Activated CD8-positive, alpha-beta memory T cell treated with anti-CD3 and anti-CD28 coated beads, Interleukin-2, amount 50 U/mL, for 24 hours (primary cell): ENCODE data around the gene ATP6V1F.

Experiments
- DNase-seq: peaks from one replicate; pipeline ENCODE4 v3.0.0-alpha.2; 2020; ENCODE audit errors: extremely low read depth

ATP6V1F gene

DNA sequence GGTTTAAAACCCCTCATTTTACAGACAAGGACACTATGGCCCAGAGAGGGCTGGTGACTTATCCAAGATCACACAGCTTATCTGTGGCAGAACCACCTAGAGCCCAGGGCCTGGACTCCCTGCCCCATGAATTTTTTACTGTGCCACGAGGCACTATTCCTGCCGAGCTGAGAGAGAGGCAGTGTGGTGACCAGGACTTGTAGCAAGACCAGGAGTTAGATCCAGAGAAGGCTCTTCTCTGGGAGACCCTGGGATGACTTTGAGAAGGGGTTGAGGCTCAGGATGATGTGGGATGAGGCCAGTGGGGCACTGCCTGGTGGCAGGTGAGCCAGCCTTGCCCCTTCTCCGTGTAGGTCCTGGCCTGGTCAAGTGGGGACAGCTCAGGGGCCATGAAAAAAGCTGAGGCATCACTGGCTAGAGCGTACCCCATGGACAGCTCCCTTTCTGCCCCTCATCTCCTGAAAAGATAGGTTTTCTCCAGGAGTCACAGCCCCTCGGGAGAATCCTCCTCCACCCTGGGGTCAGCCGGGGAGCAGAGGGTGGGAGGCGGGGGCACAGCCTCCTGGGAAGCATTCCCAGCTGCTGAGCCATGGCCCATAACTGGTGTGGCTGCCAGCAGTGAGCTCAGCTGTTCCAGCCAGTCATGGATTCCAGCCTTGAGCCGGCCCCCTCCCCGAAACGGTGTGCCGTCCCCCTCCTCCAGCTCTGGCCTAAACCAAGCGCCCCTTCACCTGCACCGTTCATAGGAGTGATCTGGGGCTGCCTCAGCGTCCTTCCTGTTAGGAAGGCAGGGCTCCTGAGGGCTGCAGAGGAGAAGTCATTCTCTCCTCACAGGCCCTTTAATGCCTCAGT, 26.6 kb upstream of the ATP6V1F start:
- no peak for DNase-seq

DNA sequence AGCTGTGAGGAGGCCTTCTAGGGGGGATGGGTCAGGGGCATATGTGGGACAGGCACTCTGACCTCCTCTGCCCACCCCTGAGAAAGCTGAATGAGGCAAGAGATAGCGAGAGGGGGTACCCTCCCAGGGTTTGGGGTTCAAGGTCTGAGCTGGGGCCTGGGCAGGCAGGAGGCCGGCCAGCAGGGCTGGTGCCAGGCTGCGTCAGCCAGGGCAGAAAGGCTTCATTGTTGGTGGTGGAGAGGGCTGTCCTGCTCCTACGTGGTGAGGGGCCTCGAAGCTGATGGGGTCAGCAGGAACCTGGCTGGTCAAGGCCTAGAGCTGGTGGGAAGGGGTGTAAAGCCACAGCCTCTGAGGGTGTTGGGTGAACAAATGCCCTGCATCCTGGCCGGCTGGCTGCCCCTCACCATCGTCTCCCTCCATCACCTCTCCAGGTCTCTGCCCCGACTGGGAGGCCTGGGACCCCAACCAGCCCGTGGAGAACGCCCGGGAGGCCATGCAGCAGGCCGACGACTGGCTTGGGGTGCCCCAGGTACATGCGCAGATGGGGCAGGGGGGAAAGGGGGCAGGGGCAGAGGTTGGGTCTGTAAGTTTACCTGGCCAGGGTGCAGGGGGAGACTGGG, 25.8 kb upstream of the ATP6V1F start:
- no peak for DNase-seq

DNA sequence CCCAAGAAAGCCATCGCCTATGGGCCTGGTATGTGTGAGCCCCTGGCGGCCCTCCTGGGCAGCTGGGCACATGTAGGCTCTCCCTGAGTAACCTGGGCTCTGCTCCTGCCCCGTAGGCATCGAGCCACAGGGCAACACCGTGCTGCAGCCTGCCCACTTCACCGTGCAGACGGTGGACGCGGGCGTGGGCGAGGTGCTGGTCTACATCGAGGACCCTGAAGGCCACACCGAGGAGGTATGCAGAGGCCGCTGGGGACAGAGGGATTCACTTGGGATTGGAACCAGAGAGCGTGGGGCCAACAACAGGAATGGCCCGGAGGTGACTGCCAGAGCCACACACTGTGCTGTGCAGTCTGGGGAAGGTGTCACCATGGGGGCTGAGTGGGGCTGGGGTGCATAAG, 25.1 kb upstream of the ATP6V1F start:
- DNase-seq = no peak

DNA sequence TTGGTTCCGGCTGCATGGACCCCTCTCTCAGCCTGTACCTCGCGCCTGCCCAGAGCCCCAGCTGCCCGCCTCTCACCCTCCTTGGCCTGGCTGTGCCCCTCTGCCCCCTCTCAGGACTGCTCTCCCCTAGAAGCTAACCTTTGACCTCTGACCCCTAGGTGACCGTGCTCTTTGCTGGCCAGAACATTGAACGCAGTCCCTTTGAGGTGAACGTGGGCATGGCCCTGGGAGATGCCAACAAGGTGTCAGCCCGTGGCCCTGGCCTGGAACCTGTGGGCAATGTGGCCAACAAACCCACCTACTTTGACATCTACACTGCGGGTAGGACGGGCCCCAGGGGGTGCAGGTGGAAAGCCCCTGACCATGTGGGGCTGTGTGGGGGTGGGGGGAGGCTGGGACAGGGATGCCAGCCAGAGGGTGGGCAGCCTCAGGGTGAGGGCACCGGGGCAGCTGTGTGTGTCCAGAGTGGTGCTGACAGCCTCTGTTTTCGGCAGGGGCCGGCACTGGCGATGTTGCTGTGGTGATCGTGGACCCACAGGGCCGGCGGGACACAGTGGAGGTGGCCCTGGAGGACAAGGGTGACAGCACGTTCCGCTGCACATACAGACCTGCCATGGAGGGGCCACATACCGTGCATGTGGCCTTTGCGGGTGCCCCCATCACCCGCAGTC, 24.4 kb upstream of the ATP6V1F start:
- DNase-seq = no peak

DNA sequence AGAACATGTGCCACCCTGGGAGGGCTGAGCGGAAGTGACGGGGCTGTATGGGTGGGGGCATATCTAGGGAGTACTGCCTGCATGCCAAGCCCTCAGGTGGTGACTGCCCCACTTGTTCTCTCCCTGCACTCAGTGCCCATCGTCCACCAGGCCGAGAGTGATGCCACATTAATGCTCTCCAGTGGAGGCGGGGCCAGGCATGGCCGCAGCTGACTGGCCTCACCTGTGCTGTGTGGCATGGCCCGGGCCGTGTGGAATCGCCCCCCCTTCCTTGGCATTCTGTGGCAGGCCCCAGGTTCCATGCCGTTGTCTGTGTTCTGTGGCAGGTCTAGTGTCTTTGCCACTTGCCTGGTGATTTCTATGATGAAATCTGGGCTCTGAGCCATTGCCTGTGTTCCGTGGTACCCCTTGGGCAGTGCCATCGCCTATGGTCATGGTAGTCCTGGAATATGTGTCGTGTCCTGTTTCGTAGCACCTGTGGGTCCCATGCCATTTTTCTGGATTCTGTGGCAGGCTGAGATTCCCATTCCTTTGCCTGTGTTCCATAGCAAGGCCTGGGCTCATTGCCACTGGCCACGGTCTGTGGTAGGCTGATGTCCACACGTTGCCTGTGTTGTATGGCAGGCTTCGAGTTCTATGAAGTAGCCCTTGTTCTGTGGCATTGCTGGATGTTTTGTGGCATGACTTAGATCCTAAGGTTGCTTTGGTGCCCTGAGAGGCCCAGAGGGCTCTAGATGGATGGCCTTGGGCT, 23.5 kb upstream of the ATP6V1F start:
- no peak for DNase-seq

DNA sequence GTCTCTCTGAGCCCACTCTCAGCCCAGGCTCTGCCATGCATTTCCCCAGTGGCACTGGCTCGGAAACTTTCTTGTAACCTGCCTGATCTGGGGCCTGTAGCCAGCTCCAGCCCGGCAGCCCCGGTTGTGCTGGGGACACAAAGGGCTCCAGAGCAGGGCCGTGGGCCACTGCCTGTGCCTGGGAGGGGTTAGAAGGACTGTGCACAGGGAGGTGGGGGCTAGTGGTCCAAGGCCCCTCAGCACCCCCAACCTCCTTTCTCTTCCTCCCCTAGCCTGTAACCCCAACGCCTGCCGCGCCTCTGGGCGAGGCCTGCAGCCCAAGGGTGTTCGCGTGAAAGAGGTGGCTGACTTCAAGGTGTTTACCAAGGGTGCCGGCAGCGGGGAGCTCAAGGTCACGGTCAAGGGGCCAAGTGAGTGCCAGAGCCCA, 22.9 kb upstream of the ATP6V1F start:
- DNase-seq = no peak

DNA sequence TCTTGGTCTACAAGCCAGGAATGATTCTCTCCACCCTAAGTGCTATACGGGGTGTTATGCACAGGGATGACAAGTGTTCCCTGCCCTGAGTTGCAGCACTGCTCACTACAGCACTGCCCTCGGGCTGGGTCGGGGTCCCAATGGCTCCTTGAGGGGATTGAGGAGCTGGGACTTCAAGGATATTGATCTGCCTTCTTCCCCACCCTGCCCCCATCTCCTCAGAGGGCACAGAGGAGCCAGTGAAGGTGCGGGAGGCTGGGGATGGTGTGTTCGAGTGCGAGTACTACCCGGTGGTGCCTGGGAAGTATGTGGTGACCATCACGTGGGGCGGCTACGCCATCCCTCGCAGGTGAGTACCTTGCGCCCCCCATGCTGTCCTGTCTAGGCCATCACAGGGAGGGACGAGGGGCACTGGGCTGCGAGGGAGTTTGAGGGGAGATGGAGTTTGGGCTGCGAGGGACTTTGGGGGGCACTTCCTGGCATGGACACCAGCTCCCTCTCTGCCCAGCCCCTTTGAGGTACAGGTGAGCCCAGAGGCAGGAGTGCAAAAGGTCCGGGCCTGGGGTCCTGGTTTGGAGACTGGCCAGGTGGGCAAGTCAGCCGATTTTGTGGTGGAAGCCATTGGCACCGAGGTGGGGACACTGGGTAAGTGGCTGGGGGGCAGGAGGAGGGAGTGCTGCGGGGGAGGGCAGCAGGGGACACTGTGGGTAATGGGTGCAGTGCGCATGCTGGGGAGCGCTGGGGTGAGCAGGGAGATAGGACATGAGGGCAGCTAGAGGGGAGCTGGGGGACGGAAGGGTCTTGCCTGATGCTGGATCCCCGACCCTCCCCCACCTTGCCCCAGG, 22.1 kb upstream of the ATP6V1F start:
- DNase-seq = no peak

DNA sequence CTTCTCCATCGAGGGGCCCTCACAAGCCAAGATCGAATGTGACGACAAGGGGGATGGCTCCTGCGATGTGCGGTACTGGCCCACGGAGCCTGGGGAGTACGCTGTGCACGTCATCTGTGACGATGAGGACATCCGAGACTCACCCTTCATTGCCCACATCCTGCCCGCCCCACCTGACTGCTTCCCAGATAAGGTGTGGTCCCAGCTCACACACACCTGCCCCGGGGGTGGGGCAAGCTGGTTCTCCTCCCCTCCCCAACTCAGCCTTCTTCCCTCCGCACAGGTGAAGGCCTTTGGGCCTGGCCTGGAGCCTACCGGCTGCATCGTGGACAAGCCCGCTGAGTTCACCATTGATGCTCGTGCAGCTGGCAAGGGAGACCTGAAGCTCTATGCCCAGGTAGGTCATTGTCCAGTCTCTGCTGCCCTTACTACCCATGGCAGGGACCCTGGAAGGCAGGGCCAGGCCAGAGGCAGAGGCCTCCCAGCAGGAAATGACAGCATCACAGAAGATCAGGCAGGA, 21.4 kb upstream of the ATP6V1F start:
- no peak for DNase-seq

DNA sequence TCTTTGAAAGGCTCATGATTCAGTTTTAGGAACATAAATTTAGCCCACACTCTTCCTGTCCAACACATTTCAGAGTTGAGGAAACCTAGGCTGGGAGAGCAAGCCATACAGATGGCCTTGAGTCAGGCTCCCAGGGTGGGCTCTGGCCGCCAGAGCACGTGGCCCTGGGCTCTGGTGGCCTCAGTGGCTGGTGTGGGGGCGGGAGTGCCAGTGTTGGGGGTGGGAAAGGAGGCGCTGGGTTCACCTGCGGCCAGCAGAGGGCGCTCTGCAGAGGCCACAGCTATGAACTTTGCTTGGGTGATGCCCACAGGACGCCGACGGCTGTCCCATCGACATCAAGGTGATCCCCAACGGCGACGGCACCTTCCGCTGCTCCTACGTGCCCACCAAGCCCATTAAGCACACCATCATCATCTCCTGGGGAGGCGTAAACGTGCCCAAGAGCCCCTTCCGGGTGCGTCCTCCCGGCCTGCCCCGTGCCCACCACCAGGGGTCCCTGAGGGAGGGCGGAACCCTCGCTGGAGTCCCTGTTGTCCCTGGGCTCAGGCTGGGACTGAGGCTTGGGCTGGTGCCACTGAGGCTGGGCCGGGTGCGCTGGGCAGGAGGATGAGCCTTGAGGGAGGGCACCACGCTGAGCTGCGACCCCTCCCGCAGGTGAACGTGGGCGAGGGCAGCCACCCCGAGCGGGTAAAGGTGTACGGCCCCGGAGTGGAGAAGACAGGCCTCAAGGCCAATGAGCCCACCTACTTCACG, 20.6 kb upstream of the ATP6V1F start:
- no peak for DNase-seq

DNA sequence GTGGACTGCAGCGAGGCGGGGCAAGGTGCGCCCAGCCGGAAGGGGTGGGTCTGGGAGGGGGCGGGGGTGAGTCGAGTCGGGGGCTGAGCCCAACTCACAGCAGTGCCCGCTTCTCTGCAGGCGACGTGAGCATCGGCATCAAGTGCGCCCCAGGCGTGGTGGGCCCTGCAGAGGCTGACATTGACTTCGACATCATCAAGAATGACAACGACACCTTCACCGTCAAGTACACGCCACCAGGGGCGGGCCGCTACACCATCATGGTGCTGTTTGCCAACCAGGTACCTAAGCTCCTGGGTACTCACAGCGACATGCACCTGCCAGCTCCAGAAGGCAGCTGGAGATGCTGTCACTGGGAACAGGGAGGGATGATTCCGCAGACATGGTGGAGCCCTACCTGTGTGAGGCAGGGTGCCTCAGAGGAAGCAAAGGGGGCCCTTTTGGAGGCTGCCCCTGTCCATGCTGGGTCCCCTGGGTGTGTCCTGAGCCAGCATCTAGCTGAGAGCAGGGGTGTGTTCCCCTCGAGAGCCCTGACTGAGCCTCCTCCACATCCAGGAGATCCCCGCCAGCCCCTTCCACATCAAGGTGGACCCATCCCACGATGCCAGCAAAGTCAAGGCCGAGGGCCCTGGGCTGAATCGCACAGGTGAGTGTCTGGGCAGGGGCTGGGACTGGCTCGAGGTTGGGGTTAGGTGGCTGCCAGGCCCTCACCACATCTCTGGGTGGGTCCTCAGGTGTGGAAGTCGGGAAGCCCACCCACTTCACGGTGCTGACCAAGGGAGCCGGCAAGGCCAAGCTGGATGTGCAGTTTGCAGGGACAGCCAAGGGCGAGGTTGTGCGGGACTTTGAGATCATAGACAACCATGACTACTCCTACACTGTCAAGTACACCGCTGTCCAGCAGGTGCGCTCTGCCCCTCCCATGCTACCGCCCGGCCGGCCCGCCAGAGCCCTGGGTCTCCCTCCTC, 19.7 kb upstream of the ATP6V1F start:
- DNase-seq = no peak

DNA sequence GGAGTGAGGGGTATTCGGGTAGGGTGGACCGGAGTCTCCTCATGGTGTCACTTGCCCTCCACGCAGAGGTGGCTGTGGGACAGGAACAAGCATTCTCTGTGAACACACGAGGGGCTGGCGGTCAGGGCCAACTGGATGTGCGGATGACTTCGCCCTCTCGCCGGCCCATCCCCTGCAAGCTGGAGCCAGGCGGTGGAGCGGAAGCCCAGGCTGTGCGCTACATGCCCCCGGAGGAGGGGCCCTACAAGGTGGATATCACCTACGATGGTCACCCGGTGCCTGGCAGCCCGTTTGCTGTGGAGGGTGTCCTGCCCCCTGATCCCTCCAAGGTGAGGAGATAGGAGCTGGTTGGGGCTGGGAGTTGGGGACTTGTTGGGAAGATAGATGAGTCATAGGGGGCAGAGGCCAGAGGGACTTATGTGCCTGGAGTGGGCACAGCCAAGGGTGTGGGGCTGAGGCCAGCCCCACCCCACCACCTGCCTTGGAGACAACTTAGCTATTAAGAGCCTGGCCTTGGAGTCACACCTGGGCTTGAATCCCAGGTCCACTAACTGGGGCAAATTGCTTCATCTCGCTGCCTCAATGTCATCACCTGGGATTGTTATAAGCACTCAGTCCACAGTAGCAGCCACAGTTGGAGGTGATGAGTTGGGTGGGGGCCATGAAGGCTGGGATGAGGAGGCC, 18.6 kb upstream of the ATP6V1F start:
- DNase-seq = no peak

DNA sequence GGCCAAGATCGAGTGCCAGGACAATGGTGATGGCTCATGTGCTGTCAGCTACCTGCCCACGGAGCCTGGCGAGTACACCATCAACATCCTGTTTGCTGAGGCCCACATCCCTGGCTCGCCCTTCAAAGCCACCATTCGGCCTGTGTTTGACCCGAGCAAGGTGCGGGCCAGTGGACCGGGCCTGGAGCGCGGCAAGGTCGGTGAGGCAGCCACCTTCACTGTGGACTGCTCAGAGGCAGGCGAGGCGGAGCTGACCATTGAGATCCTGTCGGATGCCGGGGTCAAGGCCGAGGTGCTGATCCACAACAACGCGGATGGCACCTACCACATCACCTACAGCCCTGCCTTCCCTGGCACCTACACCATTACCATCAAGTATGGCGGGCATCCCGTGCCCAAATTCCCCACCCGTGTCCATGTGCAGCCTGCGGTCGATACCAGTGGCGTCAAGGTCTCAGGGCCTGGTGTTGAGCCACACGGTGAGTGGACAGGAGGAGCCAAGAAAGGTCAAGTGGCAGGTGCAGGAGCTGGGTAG, 17.8 kb upstream of the ATP6V1F start:
- DNase-seq = no peak

DNA sequence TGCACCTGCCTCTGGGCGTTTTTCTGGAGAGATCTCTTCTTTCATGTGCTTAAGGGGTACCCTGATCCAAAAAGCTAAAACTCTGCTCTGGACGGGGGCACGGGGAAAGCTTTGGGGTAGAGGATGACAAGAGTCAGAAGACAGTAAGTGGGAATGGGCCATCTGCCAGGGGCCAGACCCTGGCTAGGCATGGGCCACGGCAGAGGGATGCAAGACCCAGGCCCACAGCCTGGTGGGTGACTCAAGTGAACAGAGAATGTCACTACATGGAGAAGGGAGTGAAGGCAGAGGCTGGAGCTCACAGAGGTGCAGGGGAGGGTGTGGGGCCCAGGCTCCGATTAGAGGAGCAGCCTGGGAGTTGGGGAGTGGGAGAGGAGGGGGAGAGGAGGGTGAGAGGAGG, 17.2 kb upstream of the ATP6V1F start:
- no peak for DNase-seq

DNA sequence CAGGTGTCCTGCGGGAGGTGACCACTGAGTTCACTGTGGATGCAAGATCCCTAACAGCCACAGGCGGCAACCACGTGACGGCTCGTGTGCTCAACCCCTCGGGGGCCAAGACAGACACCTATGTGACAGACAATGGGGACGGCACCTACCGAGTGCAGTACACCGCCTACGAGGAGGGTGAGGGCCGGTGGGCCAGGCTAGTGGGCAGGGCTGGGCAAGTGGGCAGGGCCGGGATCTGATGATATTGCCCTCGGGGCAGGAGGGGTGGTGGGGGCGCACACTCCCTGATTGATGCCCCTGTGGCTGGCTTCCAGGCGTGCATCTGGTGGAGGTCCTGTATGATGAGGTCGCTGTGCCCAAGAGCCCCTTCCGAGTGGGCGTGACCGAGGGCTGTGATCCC, 16.7 kb upstream of the ATP6V1F start:
- no peak for DNase-seq

DNA sequence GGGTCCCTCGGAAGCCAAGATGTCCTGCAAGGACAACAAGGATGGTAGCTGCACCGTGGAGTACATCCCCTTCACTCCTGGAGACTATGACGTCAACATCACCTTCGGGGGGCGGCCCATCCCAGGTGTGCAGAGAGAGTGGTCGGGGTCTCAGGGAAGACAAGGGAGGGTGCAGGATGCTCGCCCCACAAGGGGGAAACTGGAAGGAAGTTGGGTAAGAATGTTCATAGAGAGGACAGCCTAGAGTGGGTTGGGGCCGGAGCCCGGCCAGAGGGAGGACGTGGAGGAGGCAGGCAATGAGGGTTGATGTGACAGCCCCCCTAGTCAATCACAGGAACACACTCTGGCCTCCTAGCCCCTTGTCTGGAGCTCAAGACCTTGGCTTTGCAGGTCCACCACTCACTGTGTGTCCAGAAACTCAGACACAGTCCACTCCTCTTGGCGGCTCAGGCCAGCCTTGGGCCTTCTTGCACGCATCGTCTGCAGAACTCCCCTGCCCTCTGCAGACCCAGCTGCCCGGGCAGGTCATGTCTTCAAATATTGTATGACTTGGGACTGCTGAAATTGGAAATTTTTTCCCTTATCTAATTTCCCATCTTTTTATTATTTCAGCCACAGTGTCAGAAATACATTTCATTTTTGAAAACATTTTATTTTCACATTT, 15.7 kb upstream of the ATP6V1F start:
- DNase-seq = no peak

DNA sequence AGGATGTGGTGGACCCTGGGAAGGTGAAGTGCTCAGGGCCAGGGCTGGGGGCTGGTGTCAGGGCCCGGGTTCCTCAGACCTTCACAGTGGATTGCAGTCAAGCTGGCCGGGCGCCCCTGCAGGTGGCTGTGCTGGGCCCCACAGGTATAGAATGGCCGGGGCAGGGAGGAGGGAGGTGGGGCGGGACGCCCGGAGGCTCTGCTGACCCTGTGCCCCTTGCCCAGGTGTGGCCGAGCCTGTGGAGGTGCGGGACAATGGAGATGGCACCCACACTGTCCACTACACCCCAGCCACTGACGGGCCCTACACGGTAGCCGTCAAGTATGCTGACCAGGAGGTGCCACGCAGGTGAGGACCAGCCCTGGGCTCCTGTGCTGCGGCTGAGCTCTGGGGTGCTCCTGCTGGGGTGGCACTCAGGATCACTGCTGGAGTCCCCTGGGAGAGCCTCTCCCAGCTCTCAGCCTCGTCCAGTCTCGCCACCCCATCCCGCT, 14.9 kb upstream of the ATP6V1F start:
- DNase-seq = no peak
